Type B pancreatic cell (in vitro differentiated cells): ENCODE data around the gene ADAM17. TPM values are rescaled to one million over a fixed set of nuclear protein-coding genes. Genes with fewer than 3 reads are reported as not detected.

Experiments used
- DNase-seq: peaks from one replicate; pipeline ENCODE4 v3.0.0; 2021; ENCODE audit warnings: mixed read lengths; ENCODE audit not compliant: unreplicated experiment; ENCODE audit errors: extremely low spot score
- H3K27ac Mint-ChIP-seq: 2 replicates; pipeline ENCODE4 v1.8.0; 2021; ENCODE audit warnings: mild to moderate bottlenecking, mixed read lengths
- H3K27me3 Mint-ChIP-seq: 2 replicates; pipeline ENCODE4 v1.8.0; 2021; ENCODE audit warnings: mixed read lengths
- H3K36me3 Mint-ChIP-seq: 2 replicates; pipeline ENCODE4 v1.8.0; 2021; ENCODE audit warnings: mixed read lengths
- H3K4me1 Mint-ChIP-seq: one replicate; pipeline ENCODE4 v1.8.0; 2021; ENCODE audit warnings: mixed read lengths; ENCODE audit not compliant: unreplicated experiment
- H3K4me3 Mint-ChIP-seq: 2 replicates; pipeline ENCODE4 v1.8.0; 2021; ENCODE audit warnings: mild to moderate bottlenecking, mixed read lengths
- H3K9me3 Mint-ChIP-seq: 2 replicates; pipeline ENCODE4 v1.8.0; 2021; ENCODE audit warnings: mixed read lengths
- total RNA-seq: library from RNA; stranded (reverse); gene quantifications from 2 replicates; pipeline ENCODE4 v1.2.1, GENCODE V29; 2021; ENCODE audit warnings: low replicate concordance
- TF ChIP-seq, protein P1 (sequence below): fragments of 200-600 bp; sonication (generic); conservative IDR thresholded peaks from 2 replicates; pipeline ENCODE4 v1.5.0; 2021; ENCODE audit warnings: antibody characterized with exemption, mild to moderate bottlenecking

ADAM17 gene
- total RNA-seq, 1 donor from 2014 or later = 37.6 TPM

DNA sequence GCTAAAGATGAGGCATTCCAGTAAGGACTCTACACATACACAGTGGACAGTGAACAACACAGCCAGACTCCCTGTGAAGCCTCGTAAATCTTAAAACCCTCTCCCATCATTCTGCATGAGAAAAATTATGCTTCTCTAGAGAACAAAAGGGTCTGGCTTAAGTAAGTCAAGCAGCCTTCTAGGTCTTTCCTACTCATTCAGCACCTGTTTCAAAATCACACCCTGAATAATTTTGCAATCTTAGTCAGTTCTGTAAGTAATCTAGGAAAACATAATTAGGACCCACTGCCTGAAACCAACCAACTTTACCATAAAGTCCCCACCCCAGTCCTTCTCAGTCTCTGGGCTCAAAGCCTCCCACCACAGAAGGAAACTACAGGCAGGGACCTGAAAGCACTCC is 61.5 kb downstream of the ADAM17 start:
- Mint-ChIP-seq H3K9me3 (no peaks in the 10 kb centered on the region), H3K4me3 (no peak overlapping the region), H3K4me1 (peaks cover 5% of the 10 kb centered on the region), H3K27me3 (no peaks in the 10 kb centered on the region), H3K27ac (peak overlapping the region; percentile 12), H3K36me3 (peaks cover 27% of the 10 kb centered on the region)
- no peak for DNase-seq
- TF ChIP-seq, protein P1, sequence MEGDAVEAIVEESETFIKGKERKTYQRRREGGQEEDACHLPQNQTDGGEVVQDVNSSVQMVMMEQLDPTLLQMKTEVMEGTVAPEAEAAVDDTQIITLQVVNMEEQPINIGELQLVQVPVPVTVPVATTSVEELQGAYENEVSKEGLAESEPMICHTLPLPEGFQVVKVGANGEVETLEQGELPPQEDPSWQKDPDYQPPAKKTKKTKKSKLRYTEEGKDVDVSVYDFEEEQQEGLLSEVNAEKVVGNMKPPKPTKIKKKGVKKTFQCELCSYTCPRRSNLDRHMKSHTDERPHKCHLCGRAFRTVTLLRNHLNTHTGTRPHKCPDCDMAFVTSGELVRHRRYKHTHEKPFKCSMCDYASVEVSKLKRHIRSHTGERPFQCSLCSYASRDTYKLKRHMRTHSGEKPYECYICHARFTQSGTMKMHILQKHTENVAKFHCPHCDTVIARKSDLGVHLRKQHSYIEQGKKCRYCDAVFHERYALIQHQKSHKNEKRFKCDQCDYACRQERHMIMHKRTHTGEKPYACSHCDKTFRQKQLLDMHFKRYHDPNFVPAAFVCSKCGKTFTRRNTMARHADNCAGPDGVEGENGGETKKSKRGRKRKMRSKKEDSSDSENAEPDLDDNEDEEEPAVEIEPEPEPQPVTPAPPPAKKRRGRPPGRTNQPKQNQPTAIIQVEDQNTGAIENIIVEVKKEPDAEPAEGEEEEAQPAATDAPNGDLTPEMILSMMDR = no peak

DNA sequence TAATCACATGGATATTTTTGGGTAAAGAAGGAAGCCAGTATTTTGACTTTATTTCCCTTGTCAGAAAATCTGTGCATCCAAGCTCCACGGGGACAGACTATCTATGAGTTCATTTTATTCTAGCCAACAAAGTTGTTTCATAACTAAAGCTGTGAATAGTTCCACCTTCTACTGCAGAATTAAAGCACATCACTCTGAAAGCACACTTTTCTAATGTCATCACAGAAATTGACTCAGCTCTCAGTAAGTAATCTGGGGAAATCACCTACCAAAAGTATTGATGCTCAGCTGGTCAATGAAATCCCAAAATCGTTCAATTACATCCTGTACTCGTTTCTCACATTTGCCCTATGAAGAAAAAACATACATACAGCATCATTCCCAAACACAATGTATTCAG is 62.2 kb downstream of the ADAM17 start:
- H3K4me3 Mint-ChIP-seq = no peak overlapping the region
- H3K4me1 Mint-ChIP-seq = peaks cover 5% of the 10 kb centered on the region
- TF ChIP-seq, protein P1 = no peak
- no peak overlapping the region for H3K27ac Mint-ChIP-seq
- H3K9me3 Mint-ChIP-seq = no peaks in the 10 kb centered on the region
- H3K27me3 Mint-ChIP-seq = no peaks in the 10 kb centered on the region
- no peak for DNase-seq
- H3K36me3 Mint-ChIP-seq = peaks cover 33% of the 10 kb centered on the region

DNA sequence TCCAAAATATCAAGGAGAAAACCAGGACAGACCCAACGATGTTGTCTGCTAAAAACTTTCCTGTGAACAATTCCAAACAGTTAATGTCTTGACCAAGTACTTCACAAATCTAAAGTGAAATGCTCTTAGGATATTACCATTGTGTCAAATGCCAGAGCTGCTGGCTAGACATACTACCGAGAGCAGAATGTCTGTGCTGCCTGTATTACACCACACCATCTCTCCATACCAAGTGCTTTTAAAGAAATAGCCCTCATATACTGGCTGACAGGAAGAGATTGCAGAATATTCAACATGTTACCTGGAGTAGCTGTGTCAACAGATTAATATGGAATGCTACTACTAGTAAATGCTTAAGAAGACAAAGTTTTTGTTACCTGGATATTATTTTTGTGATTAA is 62.7 kb downstream of the ADAM17 start:
- H3K9me3 Mint-ChIP-seq = no peaks in the 10 kb centered on the region
- H3K4me3 Mint-ChIP-seq = no peak overlapping the region
- H3K36me3 Mint-ChIP-seq = peaks cover 29% of the 10 kb centered on the region
- TF ChIP-seq, protein P1 = no peak
- no peaks in the 10 kb centered on the region for H3K27me3 Mint-ChIP-seq
- no peak overlapping the region for H3K27ac Mint-ChIP-seq
- peaks cover 5% of the 10 kb centered on the region for H3K4me1 Mint-ChIP-seq
- no peak for DNase-seq

DNA sequence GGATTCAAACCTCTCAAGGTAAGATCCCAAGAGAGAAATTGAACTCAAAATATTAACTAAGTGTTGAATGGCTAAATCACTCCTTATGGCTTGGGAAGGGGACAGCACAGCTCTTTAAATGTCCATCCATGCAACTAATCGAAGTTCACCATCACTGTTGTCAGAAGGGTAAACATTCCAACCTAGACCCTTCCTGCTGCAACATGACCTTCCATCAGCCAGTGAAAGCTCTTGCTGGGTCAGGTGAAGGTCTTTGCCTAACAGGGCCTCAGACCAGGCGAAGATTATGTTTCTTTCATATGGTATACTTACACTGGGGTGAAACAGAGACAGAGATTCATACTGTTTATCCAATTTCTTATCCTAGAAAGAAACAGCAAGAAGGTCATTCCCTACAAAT is 64.8 kb downstream of the ADAM17 start:
- Mint-ChIP-seq H3K9me3 (no peaks in the 10 kb centered on the region), H3K4me1 (peaks cover 5% of the 10 kb centered on the region), H3K27me3 (no peaks in the 10 kb centered on the region), H3K4me3 (no peak overlapping the region), H3K27ac (peak overlapping the region; percentile 18), H3K36me3 (peaks cover 29% of the 10 kb centered on the region)
- TF ChIP-seq, protein P1 = no peak
- no peak for DNase-seq

DNA sequence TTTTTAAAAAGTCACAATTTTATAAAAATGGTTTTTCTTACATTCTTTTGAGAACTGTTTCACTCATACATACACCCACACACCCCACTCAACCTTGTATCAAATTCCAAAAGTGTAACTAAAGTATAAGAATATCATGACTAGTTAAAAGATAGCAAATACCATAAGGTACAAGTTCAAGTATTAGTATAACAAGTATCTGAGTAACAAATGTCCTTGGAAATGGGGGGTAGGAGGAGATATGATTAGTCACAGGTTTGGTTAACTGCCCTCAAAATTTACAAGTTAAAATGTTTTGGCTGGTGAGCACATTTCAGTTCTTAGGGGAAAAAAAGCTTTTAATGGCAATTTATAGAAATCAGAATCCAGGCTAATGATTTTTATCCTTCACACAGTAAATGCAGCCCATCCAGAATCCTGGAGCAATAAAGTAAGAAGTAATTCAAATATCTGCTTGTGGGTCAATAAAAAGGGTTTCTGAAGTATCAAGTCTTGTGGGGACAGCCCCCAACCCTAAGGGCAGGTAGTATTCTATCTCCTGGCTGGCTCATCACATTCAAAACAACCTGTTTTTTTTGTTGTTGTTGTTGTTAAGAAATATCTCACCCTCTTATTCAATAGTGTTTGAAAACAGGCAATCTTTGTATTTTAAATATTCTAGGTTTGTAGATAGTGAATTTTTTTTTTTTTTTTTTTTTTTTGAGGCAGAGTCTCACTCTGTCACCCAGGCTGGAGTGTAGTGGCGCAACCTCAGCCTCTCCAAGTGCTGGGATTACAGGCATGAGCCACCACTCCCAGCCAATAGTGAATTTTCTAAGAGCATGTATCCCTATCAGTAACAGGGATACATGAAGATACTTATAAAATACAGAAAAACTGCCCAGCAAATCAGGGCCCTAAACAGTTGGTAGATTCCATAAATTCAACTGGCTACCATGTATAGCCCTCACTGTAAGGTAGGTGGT is 66.8 kb downstream of the ADAM17 start:
- H3K9me3 Mint-ChIP-seq = no peaks in the 10 kb centered on the region
- H3K27me3 Mint-ChIP-seq = no peaks in the 10 kb centered on the region
- peaks cover 5% of the 10 kb centered on the region for H3K4me1 Mint-ChIP-seq
- peaks cover 37% of the 10 kb centered on the region for H3K36me3 Mint-ChIP-seq
- TF ChIP-seq, protein P1 = no peak
- H3K4me3 Mint-ChIP-seq = no peak overlapping the region
- H3K27ac Mint-ChIP-seq = no peak overlapping the region
- DNase-seq = no peak
